NCI-H526 (cell line): Measurements from ENCODE around the gene ERGIC1.
"Not testable (repeated sequence)": the region's sequence is repeated elsewhere in the genome, so short reads cannot be mapped to it uniquely, and the experiment has no call there.

Source experiments
- DNase-seq, 2 experiments: peaks; one replicate each; lab custom pipeline; 2025; lab: John Stamatoyannopoulos, UW

ERGIC1 gene

GRCh38 chr5:172830275-172830799 is 3.7 kb upstream of the ERGIC1 start:
- DNase-seq, result no peak

- DNase-seq, result no peak
Measured at GRCh38 chr5:172830876-172831662, 3.0 kb upstream of the ERGIC1 start.

- DNase-seq, result no peak
Measured at GRCh38 chr5:172832383-172833315, 1.4 kb upstream of the ERGIC1 start.

GRCh38 chr5:172833372-172833685 is 722 bp upstream of the ERGIC1 start:
- no peak for DNase-seq

GRCh38 chr5:172834415-172835289 is 601 bp downstream of the ERGIC1 start:
- peak; percentile 1 to 48 for DNase-seq

GRCh38 chr5:172835290-172835993 is 1.4 kb downstream of the ERGIC1 start:
- no peak for DNase-seq

- DNase-seq, result no peak
Measured at GRCh38 chr5:172835994-172836356, 1.9 kb downstream of the ERGIC1 start.

GRCh38 chr5:172837640-172838039 is 3.6 kb downstream of the ERGIC1 start:
- no peak for DNase-seq

GRCh38 chr5:172838151-172838875 is 4.3 kb downstream of the ERGIC1 start:
- no peak for DNase-seq

- no peak for DNase-seq
Measured at GRCh38 chr5:172839669-172840431, 5.8 kb downstream of the ERGIC1 start.

- no peak for DNase-seq
Measured at GRCh38 chr5:172840432-172841154, 6.5 kb downstream of the ERGIC1 start.

GRCh38 chr5:172841256-172841655 is 7.2 kb downstream of the ERGIC1 start:
- no peak for DNase-seq

GRCh38 chr5:172843825-172844576 is 9.9 kb downstream of the ERGIC1 start:
- no peak for DNase-seq

- no peak for DNase-seq
Measured at GRCh38 chr5:172844577-172844838, 10.5 kb downstream of the ERGIC1 start.

- DNase-seq, result no peak
Measured at GRCh38 chr5:172845154-172845553, 11.1 kb downstream of the ERGIC1 start.

GRCh38 chr5:172845576-172845975 is 11.5 kb downstream of the ERGIC1 start:
- no peak for DNase-seq

- no peak for DNase-seq
Measured at GRCh38 chr5:172846249-172846648, 12.2 kb downstream of the ERGIC1 start.

GRCh38 chr5:172846677-172847076 is 12.6 kb downstream of the ERGIC1 start:
- no peak for DNase-seq

- not testable (repeated sequence) for DNase-seq
Measured at GRCh38 chr5:172847584-172847983, 13.5 kb downstream of the ERGIC1 start.
